Measurements from ENCODE around the gene KLK10.

DNA sequence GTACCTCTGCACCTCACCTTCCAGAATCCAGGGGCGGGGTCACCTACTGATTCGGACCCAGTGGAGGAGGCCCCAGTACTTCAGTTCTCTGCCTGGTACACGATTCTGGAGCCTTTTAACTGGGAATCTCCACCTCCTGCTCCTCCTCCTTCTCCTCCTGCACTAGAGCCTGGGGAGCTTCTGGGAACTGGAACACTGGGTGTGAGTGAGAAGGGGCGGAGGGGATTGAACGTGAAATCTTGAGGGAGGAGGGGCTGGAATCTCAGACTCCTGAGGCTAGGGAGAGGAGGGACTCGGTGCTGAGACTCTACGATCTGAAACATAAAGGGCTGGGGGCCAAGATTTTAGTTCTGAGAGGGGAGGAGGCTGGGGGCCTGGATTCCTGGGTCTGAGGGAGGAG, 18.0 kb downstream of the KLK10 start, which contains the start of gene KLK8:
- TF ChIP-seq POLR2AphosphoS5 (IDR thresholded peaks at IDR 0.05): no peak
- TF ChIP-seq, protein P1, sequence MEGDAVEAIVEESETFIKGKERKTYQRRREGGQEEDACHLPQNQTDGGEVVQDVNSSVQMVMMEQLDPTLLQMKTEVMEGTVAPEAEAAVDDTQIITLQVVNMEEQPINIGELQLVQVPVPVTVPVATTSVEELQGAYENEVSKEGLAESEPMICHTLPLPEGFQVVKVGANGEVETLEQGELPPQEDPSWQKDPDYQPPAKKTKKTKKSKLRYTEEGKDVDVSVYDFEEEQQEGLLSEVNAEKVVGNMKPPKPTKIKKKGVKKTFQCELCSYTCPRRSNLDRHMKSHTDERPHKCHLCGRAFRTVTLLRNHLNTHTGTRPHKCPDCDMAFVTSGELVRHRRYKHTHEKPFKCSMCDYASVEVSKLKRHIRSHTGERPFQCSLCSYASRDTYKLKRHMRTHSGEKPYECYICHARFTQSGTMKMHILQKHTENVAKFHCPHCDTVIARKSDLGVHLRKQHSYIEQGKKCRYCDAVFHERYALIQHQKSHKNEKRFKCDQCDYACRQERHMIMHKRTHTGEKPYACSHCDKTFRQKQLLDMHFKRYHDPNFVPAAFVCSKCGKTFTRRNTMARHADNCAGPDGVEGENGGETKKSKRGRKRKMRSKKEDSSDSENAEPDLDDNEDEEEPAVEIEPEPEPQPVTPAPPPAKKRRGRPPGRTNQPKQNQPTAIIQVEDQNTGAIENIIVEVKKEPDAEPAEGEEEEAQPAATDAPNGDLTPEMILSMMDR (IDR thresholded peaks at IDR 0.05): no peak

Data from esophagus muscularis mucosa (tissue), 3 donors.